ENCODE data around the gene DTX3. TPM values are rescaled to one million over a fixed set of nuclear protein-coding genes. Genes with fewer than 3 reads are reported as not detected.
"Not testable (repeated sequence)": the region's sequence is repeated elsewhere in the genome, so short reads cannot be mapped to it uniquely, and the experiment has no call there.

The DTX3 gene
- total RNA-seq, 1 donor from 2014 or later = 3.7 TPM

GRCh38 chr12:57564178-57564740 lies 40.4 kb upstream of the DTX3 start:
- DNase-seq (ENCODE audit: low read depth) (no peak), FAIRE-seq (no peak)
- H3K4me3 ChIP-seq (ENCODE audit: low read depth, low read length) = no peak overlapping the region
- TF ChIP-seq CTCF (IDR thresholded peaks at IDR 0.05; ENCODE audit: insufficient read depth, low read length, severe bottlenecking) = no peak
- H3K36me3 ChIP-seq (ENCODE audit: control insufficient read depth, insufficient read depth, low read length) = no peaks in the 10 kb centered on the region
- H3K27me3 ChIP-seq (ENCODE audit: control insufficient read depth, insufficient read depth, low read length) = no peaks in the 10 kb centered on the region

- H3K27me3 ChIP-seq (ENCODE audit: control insufficient read depth, insufficient read depth, low read length) = no peaks in the 10 kb centered on the region
- no peak for FAIRE-seq
- no peak for TF ChIP-seq CTCF (IDR thresholded peaks at IDR 0.05; ENCODE audit: insufficient read depth, low read length, severe bottlenecking)
- DNase-seq (ENCODE audit: low read depth) = no peak
- no peak overlapping the region for H3K4me3 ChIP-seq (ENCODE audit: low read depth, low read length)
- no peaks in the 10 kb centered on the region for H3K36me3 ChIP-seq (ENCODE audit: control insufficient read depth, insufficient read depth, low read length)
Observed at GRCh38 chr12:57568838-57569237, 35.8 kb upstream of the DTX3 start.

- Histone ChIP-seq H3K4me3 (ENCODE audit: low read depth, low read length) (no peak overlapping the region), H3K27me3 (ENCODE audit: control insufficient read depth, insufficient read depth, low read length) (no peaks in the 10 kb centered on the region), H3K36me3 (ENCODE audit: control insufficient read depth, insufficient read depth, low read length) (no peaks in the 10 kb centered on the region)
- TF ChIP-seq CTCF (IDR thresholded peaks at IDR 0.05; ENCODE audit: insufficient read depth, low read length, severe bottlenecking) = no peak
- FAIRE-seq (no peak), DNase-seq (ENCODE audit: low read depth) (no peak)
Observed at GRCh38 chr12:57569858-57570257, 34.8 kb upstream of the DTX3 start.

GRCh38 chr12:57570438-57570837 lies 34.2 kb upstream of the DTX3 start:
- H3K27me3 ChIP-seq (ENCODE audit: control insufficient read depth, insufficient read depth, low read length); DNase-seq (ENCODE audit: low read depth); FAIRE-seq; H3K36me3 ChIP-seq (ENCODE audit: control insufficient read depth, insufficient read depth, low read length); H3K4me3 ChIP-seq (ENCODE audit: low read depth, low read length): not testable (repeated sequence)

- DNase-seq (ENCODE audit: low read depth) = no peak
- FAIRE-seq = peak; percentile 23
- no peaks in the 10 kb centered on the region for H3K36me3 ChIP-seq (ENCODE audit: control insufficient read depth, insufficient read depth, low read length)
- no peak overlapping the region for H3K4me3 ChIP-seq (ENCODE audit: low read depth, low read length)
- H3K27me3 ChIP-seq (ENCODE audit: control insufficient read depth, insufficient read depth, low read length) = no peaks in the 10 kb centered on the region
- TF ChIP-seq CTCF (IDR thresholded peaks at IDR 0.05; ENCODE audit: insufficient read depth, low read length, severe bottlenecking) = no peak
Observed at GRCh38 chr12:57571926-57572762, 32.5 kb upstream of the DTX3 start.

- Histone ChIP-seq H3K36me3 (ENCODE audit: control insufficient read depth, insufficient read depth, low read length) (no peaks in the 10 kb centered on the region), H3K27me3 (ENCODE audit: control insufficient read depth, insufficient read depth, low read length) (no peaks in the 10 kb centered on the region), H3K4me3 (ENCODE audit: low read depth, low read length) (no peak overlapping the region)
- FAIRE-seq (no peak), DNase-seq (ENCODE audit: low read depth) (no peak)
- TF ChIP-seq CTCF (IDR thresholded peaks at IDR 0.05; ENCODE audit: insufficient read depth, low read length, severe bottlenecking) = no peak
Observed at GRCh38 chr12:57574795-57575194, 29.8 kb upstream of the DTX3 start.
